ENCODE results near the gene LDB2.

LDB2 gene

DNA sequence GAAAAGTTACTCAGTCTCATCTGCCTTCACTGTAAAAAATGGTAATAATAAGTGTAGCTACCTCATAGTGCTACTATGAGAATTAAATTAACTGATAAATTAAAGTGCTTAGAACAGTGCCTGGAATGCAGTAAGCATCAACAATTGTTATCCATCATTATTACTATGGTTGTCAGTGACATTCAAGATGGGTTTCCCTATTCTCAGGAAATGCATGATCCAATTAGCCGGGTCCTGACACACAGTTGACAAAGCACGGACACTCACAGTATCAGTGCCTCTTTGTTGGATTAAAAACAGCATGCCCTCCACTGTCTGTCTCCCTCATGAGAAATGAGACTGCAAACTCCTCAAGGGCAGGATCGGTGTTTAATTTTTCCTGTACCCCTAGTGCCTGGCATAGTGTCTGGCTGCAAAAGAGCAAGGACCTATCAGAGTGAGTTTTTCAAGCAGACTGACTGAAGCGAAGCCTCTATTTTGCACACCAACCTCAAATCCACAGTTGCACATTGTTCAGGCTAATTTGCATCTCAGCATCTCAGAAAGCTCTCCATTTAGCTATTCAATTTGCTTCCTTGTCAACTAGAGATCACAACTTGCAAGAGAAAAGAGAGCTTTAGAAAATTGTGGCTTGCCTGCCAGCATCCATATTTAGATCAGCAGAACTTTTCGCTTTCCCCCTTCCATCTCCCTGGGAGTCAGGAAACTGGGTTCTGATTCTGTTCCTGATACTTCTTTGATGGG, 122.9 kb downstream of the LDB2 start:
- Histone ChIP-seq H3K27ac (no peak overlapping the region), H3K4me3 (no peak overlapping the region)
- no peak for DNase-seq (ENCODE audit: low spot score)
- TF ChIP-seq, protein P1, sequence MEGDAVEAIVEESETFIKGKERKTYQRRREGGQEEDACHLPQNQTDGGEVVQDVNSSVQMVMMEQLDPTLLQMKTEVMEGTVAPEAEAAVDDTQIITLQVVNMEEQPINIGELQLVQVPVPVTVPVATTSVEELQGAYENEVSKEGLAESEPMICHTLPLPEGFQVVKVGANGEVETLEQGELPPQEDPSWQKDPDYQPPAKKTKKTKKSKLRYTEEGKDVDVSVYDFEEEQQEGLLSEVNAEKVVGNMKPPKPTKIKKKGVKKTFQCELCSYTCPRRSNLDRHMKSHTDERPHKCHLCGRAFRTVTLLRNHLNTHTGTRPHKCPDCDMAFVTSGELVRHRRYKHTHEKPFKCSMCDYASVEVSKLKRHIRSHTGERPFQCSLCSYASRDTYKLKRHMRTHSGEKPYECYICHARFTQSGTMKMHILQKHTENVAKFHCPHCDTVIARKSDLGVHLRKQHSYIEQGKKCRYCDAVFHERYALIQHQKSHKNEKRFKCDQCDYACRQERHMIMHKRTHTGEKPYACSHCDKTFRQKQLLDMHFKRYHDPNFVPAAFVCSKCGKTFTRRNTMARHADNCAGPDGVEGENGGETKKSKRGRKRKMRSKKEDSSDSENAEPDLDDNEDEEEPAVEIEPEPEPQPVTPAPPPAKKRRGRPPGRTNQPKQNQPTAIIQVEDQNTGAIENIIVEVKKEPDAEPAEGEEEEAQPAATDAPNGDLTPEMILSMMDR (IDR thresholded peaks at IDR 0.05), result no peak

DNA sequence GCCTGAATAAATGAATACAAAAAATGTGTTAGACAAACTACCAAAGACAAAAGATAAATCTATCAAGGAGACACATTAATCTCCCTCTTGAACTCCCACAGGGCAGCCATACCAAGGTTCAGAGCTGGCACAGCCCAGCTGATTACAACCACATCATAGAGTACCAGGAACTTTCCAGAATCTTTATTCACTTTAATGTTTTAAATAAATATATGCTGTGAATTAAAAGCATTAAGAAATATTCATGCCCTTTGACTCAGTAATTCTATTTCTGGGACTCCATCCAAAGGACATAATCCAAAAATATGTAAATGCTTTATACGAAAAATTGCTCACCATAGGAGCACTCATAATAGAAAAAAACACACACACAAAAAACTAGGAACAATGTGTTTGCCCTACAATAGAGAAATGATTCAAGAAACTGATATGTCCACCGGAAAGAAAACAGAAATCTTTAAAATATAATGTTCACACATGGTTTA, 126.0 kb downstream of the LDB2 start:
- no peak for DNase-seq (ENCODE audit: low spot score)
- Histone ChIP-seq H3K27ac (no peak overlapping the region), H3K4me3 (no peak overlapping the region)
- TF ChIP-seq, protein P1 (IDR thresholded peaks at IDR 0.05), result no peak

DNA sequence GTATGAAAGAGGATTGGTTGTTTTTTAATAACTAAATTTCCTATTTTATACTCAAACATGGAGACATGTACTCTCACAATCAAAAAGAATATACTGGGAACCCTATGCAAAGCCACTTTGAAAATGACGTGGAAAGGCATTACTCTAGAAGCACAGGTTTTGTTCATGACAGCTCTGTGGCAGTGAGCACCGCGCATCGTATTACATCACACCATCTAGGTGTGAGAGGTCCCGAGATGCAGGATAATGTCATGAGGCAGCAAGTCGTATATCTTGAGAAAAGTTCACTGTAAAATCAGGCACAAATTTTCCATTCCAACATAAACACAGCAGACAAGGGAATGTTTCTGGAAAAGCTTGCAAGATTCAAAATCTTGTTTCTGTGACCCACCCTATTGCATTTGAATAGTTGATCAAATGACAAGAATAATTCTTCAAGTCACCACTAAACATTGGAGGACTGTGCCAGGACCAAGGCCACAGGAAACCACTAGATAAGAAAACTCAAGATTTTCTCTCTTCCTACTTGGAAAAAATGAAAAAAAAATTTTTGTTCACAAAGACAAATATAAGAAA, 127.6 kb downstream of the LDB2 start:
- DNase-seq (ENCODE audit: low spot score), result no peak
- no peak overlapping the region for H3K4me3 ChIP-seq
- H3K27ac ChIP-seq, result no peak overlapping the region
- TF ChIP-seq, protein P1 (IDR thresholded peaks at IDR 0.05), result no peak

DNA sequence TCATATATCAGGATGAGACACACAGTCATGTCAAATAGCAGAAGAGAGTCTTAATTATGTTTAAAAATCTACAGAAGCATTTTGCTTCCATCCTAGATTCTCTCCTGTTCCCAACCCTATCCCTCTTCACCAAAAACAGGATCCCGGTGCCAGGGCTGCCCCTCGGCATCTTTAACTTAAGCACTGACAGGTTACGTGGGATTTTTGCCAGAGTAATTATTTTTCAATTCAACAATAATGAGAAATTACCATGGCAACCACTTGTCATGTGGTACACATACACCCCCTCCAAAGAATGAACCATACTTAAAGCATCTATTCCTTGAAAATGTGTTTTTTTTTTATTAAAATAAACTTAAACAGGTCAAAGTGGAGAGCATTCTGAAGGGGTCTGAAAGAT, 130.6 kb downstream of the LDB2 start:
- TF ChIP-seq, protein P1 (IDR thresholded peaks at IDR 0.05), result no peak
- no peak overlapping the region for H3K4me3 ChIP-seq
- DNase-seq (ENCODE audit: low spot score), result no peak
- H3K27ac ChIP-seq, result no peak overlapping the region

DNA sequence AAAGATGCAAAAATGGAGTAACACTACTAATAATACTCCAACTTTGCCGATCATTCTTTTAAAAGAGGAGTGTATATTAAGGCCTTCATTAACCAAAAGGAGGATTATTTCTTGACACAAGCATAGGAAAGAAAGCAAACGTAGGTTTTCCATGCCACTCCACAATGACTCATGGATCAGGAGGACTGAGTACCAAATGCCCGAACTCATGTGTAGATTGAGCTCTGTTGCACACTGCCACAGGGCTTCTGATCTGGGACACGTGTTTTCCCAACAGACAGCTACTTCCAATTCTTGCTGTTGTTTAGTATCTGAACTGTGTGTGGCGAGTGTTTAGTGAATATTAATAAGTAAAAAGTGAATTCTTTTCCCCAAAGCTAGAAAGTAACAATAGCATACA, 131.2 kb downstream of the LDB2 start:
- TF ChIP-seq, protein P1 (IDR thresholded peaks at IDR 0.05), result no peak
- H3K27ac ChIP-seq, result no peak overlapping the region
- no peak overlapping the region for H3K4me3 ChIP-seq
- DNase-seq (ENCODE audit: low spot score), result no peak

DNA sequence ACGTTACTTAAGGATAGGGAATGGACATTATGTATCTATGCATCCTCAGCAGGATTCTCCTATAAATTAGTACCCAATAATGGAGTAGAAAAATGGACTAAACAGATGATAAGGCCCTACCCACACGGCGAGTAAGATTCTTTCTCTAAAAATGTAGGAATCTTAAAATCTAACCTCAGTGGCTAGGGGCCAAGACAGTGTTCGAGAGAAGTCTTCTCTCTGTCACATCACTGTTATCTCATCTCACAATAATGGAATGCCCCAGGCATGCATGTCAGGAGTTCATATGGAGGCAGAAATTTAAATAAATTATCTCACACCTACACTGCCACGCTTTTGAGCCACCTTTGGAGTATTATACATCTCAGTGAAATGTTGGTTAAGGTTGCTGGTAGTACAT, 132.9 kb downstream of the LDB2 start:
- no peak overlapping the region for H3K27ac ChIP-seq
- DNase-seq (ENCODE audit: low spot score), result no peak
- H3K4me3 ChIP-seq, result no peak overlapping the region
- TF ChIP-seq, protein P1 (IDR thresholded peaks at IDR 0.05), result no peak

DNA sequence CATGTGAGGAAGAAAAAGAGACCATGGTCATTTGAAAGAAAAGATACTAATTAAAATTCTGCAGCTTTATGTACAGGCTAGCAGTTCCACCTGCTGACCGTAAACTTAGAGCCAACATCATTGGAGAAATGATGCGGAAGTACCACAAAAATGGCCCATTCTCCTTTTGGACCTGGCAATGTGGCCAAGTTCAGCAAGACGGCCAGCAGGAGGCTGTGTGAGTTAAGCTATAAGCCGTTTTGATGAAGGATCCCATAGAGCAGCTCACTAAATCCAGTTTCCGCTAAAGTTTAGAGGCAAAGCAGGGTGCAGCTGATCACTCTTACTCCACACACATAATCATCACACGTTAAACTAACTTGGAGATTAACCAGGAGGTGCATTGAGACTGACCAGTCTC, 133.8 kb downstream of the LDB2 start:
- no peak for DNase-seq (ENCODE audit: low spot score)
- H3K4me3 ChIP-seq, result no peak overlapping the region
- TF ChIP-seq, protein P1 (IDR thresholded peaks at IDR 0.05), result no peak
- H3K27ac ChIP-seq, result no peak overlapping the region
